H1 (cell line): ENCODE data around the gene DHRS7B. TPM values are rescaled to one million over a fixed set of nuclear protein-coding genes. Genes with fewer than 3 reads are reported as not detected.

Experiments used
- CTCF ChIA-PET: fragments of 300-600 bp; sonication (Branson Sonifier 250); formaldehyde crosslinking; loops from one replicate; lab custom pipeline; 2021; ENCODE audit not compliant: partially characterized antibody; lab: Charles Lee
- POLR2A ChIA-PET: fragments of 300-600 bp; sonication (Branson Sonifier 250); formaldehyde crosslinking; loops from one replicate; lab custom pipeline; 2021; ENCODE audit warnings: inconsistent platforms; ENCODE audit not compliant: partially characterized antibody; lab: Charles Lee
- DNase-seq, 2 experiments: peaks; one replicate each; pipeline versions ENCODE4 v3.0.0 to v3.0.0-alpha.2; 2010 to 2022; ENCODE audit warnings: low spot score in 2 of 2, low read depth in 1 of 2, mixed read lengths in 1 of 2
- FAIRE-seq: peaks from 2 replicates; lab custom pipeline; 2011; peaks lifted over from hg19 to GRCh38; lab: Jason Lieb, UNC
- H2AFZ ChIP-seq: 2 replicates; pipeline ENCODE4 v1.8.1; 2012; ENCODE audit warnings: low read length, inconsistent platforms
- H2AK5ac ChIP-seq: 2 replicates; pipeline ENCODE4 v1.6.1; 2013; ENCODE audit warnings: low read depth, low read length
- H2BK120ac ChIP-seq: replicated peaks from 2 replicates; pipeline ENCODE3; 2013; ENCODE audit warnings: low read depth, low read length, inconsistent platforms
- H2BK12ac ChIP-seq: 2 replicates; pipeline ENCODE4 v1.6.1; 2013; ENCODE audit warnings: low read depth, low read length
- H2BK15ac ChIP-seq: 2 replicates; pipeline ENCODE4 v1.6.1; 2013; ENCODE audit warnings: low read length
- H2BK20ac ChIP-seq: 2 replicates; pipeline ENCODE4 v1.6.1; 2013; ENCODE audit warnings: low read length
- H2BK5ac ChIP-seq: 2 replicates; pipeline ENCODE4 v1.6.1; 2013; ENCODE audit warnings: low read depth, low read length
- H3K14ac ChIP-seq: 2 replicates; pipeline ENCODE4 v1.6.1; 2013; ENCODE audit warnings: inconsistent platforms; ENCODE audit not compliant: insufficient read length
- H3K18ac ChIP-seq: 2 replicates; pipeline ENCODE4 v1.6.1; 2013; ENCODE audit warnings: low read length; ENCODE audit errors: extremely low read depth
- H3K23ac ChIP-seq: 2 replicates; pipeline ENCODE4 v1.6.1; 2013; ENCODE audit warnings: inconsistent platforms; ENCODE audit not compliant: insufficient read length
- H3K23me2 ChIP-seq: 2 replicates; pipeline ENCODE4 v1.6.1; 2013; ENCODE audit warnings: low read depth, low read length
- H3K27ac ChIP-seq: 2 replicates; pipeline ENCODE4 v1.6.1; 2011; ENCODE audit warnings: low read depth, low read length, inconsistent platforms
- H3K27me3 ChIP-seq, 4 experiments: replicated peaks in 1 of 4; 1 replicate in 1 of 4; 2 replicates in 3 of 4; pipeline versions ENCODE4 v1.6.1 to v1.8.1; 2011 to 2013; ENCODE audit warnings: low read length in 3 of 4, mild to moderate bottlenecking in 3 of 4, inconsistent platforms in 2 of 4, mixed read lengths in 2 of 4, moderate library complexity in 1 of 4; ENCODE audit not compliant: control insufficient read depth in 3 of 4, insufficient read depth in 3 of 4; ENCODE audit errors: extremely low read depth in 1 of 4
- H3K36me3 ChIP-seq, 4 experiments: 2 replicates each; pipeline versions ENCODE4 v1.6.1 to v1.8.1; 2011 to 2013; ENCODE audit warnings: mild to moderate bottlenecking in 4 of 4, low read length in 3 of 4, moderate library complexity in 2 of 4, control low read depth in 1 of 4, inconsistent platforms in 1 of 4; ENCODE audit not compliant: insufficient read depth in 4 of 4, control insufficient read depth in 2 of 4
- H3K4ac ChIP-seq: replicated peaks from 2 replicates; pipeline ENCODE3; 2013; ENCODE audit warnings: low read length, low read depth, mixed read lengths, inconsistent platforms; ENCODE audit not compliant: insufficient read length
- H3K4me1 ChIP-seq, 4 experiments: replicated peaks in 1 of 4; 1 replicate in 1 of 4; 2 replicates in 3 of 4; pipeline versions ENCODE4 v1.6.1 to v1.8.1; 2011 to 2013; ENCODE audit warnings: low read length in 3 of 4, inconsistent platforms in 2 of 4, mixed read lengths in 1 of 4; ENCODE audit not compliant: insufficient read depth in 4 of 4, control insufficient read depth in 3 of 4
- H3K4me2 ChIP-seq, 2 experiments: 2 replicates each; pipeline versions ENCODE4 v1.6.1 to v1.8.1; 2011 to 2013; ENCODE audit warnings: low read depth in 2 of 2, low read length in 2 of 2, control low read depth in 1 of 2, inconsistent platforms in 1 of 2, mild to moderate bottlenecking in 1 of 2; ENCODE audit not compliant: insufficient read depth in 1 of 2
- H3K4me3 ChIP-seq, 4 experiments: fragments of 200-600, 300-600 bp in 1 of 4; sonication (generic), shearing (Covaris generic), sonication (Bioruptor Twin) in 1 of 4; 2 replicates each; pipeline versions ENCODE4 v1.5.1 to v1.8.1; 2011 to 2016; ENCODE audit warnings: low read length in 4 of 4, low read depth in 3 of 4, control low read depth in 2 of 4, inconsistent platforms in 2 of 4, mild to moderate bottlenecking in 2 of 4, mixed read lengths in 1 of 4, moderate library complexity in 1 of 4; ENCODE audit not compliant: insufficient read depth in 2 of 4; ENCODE audit errors: extremely low read depth in 1 of 4
- H3K56ac ChIP-seq: replicated peaks from 2 replicates; pipeline ENCODE3; 2013; ENCODE audit warnings: low read depth, mild to moderate bottlenecking, mixed read lengths, low read length, inconsistent platforms; ENCODE audit not compliant: insufficient read length
- H3K79me1 ChIP-seq: 2 replicates; pipeline ENCODE4 v1.6.1; 2013; ENCODE audit warnings: low read depth, low read length, control low read depth
- H3K79me2 ChIP-seq, 2 experiments: 2 replicates each; pipeline versions ENCODE4 v1.6.1 to v1.8.1; 2012 to 2013; ENCODE audit warnings: low read length in 2 of 2, mild to moderate bottlenecking in 2 of 2, inconsistent platforms in 1 of 2; ENCODE audit not compliant: insufficient read depth in 2 of 2, control insufficient read depth in 1 of 2
- H3K9ac ChIP-seq, 4 experiments: replicated peaks in 1 of 4; 1 replicate in 1 of 4; 2 replicates in 3 of 4; pipeline versions ENCODE4 v1.6.1 to v1.8.1; 2011 to 2013; ENCODE audit warnings: low read depth in 3 of 4, low read length in 3 of 4, control low read depth in 2 of 4, mild to moderate bottlenecking in 2 of 4, moderate library complexity in 2 of 4, inconsistent platforms in 1 of 4; ENCODE audit errors: extremely low read depth in 1 of 4
- H3K9me3 ChIP-seq, 2 experiments: 2 replicates each; pipeline versions ENCODE4 v1.6.1 to v1.8.1; 2012 to 2013; ENCODE audit warnings: mild to moderate bottlenecking in 2 of 2, moderate library complexity in 2 of 2, control low read depth in 1 of 2, inconsistent platforms in 1 of 2, low read depth in 1 of 2, low read length in 1 of 2, mixed read lengths in 1 of 2; ENCODE audit not compliant: insufficient read depth in 2 of 2
- H4K20me1 ChIP-seq, 2 experiments: replicated peaks in 1 of 2; 2 replicates each; pipeline versions ENCODE3 to v1.8.1; 2011 to 2013; ENCODE audit warnings: inconsistent platforms in 2 of 2, low read length in 2 of 2, mild to moderate bottlenecking in 1 of 2; ENCODE audit not compliant: insufficient read depth in 2 of 2, control insufficient read depth in 1 of 2
- H4K5ac ChIP-seq: 2 replicates; pipeline ENCODE4 v1.6.1; 2013; ENCODE audit warnings: low read length, low read depth, mixed read lengths, inconsistent platforms; ENCODE audit not compliant: insufficient read length
- H4K8ac ChIP-seq: 2 replicates; pipeline ENCODE4 v1.8.0; 2013; ENCODE audit warnings: mild to moderate bottlenecking, moderate library complexity, low read length, inconsistent platforms; ENCODE audit not compliant: insufficient read depth; ENCODE audit errors: extremely low read depth
- H4K91ac ChIP-seq: replicated peaks from 2 replicates; pipeline ENCODE3; 2013; ENCODE audit warnings: low read length, mixed read lengths, inconsistent platforms; ENCODE audit not compliant: insufficient read length
- ATF2 ChIP-seq: IDR thresholded peaks from 2 replicates; pipeline ENCODE4 v1.6.1; 2012; ENCODE audit warnings: low read length, inconsistent platforms
- EZH2 ChIP-seq: fragments of 200-600 bp; sonication (generic); IDR thresholded peaks from 2 replicates; pipeline ENCODE4 v1.7.1; 2012; ENCODE audit warnings: low read depth, mild to moderate bottlenecking, moderate library complexity, low read length, inconsistent platforms; ENCODE audit not compliant: severe bottlenecking
- JUND ChIP-seq: IDR thresholded peaks from 2 replicates; pipeline ENCODE4 v1.6.1; 2011; ENCODE audit warnings: mild to moderate bottlenecking, improper control_type of control experiment, low read length
- SP1 ChIP-seq: IDR thresholded peaks from 2 replicates; pipeline ENCODE4 v1.6.1; 2011; ENCODE audit warnings: low read depth, low read length
- TAF1 ChIP-seq: IDR thresholded peaks from 2 replicates; pipeline ENCODE4 v1.6.1; 2011; ENCODE audit warnings: mild to moderate bottlenecking, low read depth, low read length
- WGBS, 2 experiments: shearing (Covaris generic) in 1 of 2; methylation state at CpG; one replicate each; pipeline versions ENCODE4 v1.1.6 to v1.1.7; 2013 to 2015; ENCODE audit warnings: low lambda C conversion rate in 2 of 2, mixed read lengths in 2 of 2, inconsistent platforms in 1 of 2, low coverage in 1 of 2, missing lambda C conversion rate in 1 of 2; ENCODE audit not compliant: insufficient replicate concordance in 2 of 2, insufficient coverage in 1 of 2, insufficient read length in 1 of 2; ENCODE audit errors: extremely low coverage in 1 of 2, missing lambda C conversion rate in 1 of 2; 5-methylcytosine and 5-hydroxymethylcytosine counted together
- polyA plus RNA-seq, 7 experiments: library from polyadenylated mRNA; depleted of rRNA in 3 of 7; stranded (reverse) in 5 of 7; unstranded in 2 of 7; fragments of >200 nt in 5 of 7; fragments of 200-250 nt in 2 of 7; gene quantifications; 1 replicate in 5 of 7; 2 replicates in 1 of 7; 4 replicates in 1 of 7; pipeline versions ENCODE4 v1.2.1 to v1.2.3, GENCODE V29; 2011 to 2013; ENCODE audit warnings: missing spikeins in 2 of 7, mixed read lengths in 2 of 7
- total RNA-seq: library from RNA; stranded (reverse); fragmentation: NEBNext Ultra II Directional; extraction: Animal tissue kit (Norgen Biotek cat#: 25700); gene quantifications from 2 replicates; pipeline ENCODE4 v1.2.1, GENCODE V29; 2021

The DHRS7B gene
- total and polyA plus RNA-seq, 2 of the 8 experiments (the other 6 are each of a cell fraction or from before 2014, with no cell fraction given), result 11.0 to 27.9 TPM

- no peak overlapping the region for H3K9ac ChIP-seq
- no peak overlapping the region for H2BK12ac ChIP-seq
- H3K79me1 ChIP-seq, result no peaks in the 10 kb centered on the region
- peak overlapping the region; percentile 32 for H3K56ac ChIP-seq
- H3K23ac ChIP-seq, result no peak overlapping the region
- no peaks in the 10 kb centered on the region for H3K27me3 ChIP-seq
- no peaks in the 10 kb centered on the region for H3K79me2 ChIP-seq
- H3K4ac ChIP-seq, result no peak overlapping the region
- H3K23me2 ChIP-seq, result peaks cover 9% of the 10 kb centered on the region; the same call in 1 of the 2 replicates
- no peaks in the 10 kb centered on the region for H3K36me3 ChIP-seq
- no peak overlapping the region for H2BK120ac ChIP-seq
- H4K5ac ChIP-seq, result no peak overlapping the region
- H2BK15ac ChIP-seq, result no peak overlapping the region
- peaks cover 3 to 12% (median 10%) of the 10 kb centered on the region in 4 experiments for H3K4me1 ChIP-seq
- peaks cover 0 to 4% of the 10 kb centered on the region in 2 experiments for H4K20me1 ChIP-seq
- H3K27ac ChIP-seq, result no peak overlapping the region
- TF ChIP-seq TAF1 (no peak), EZH2 (no peak), ATF2 (no peak), SP1 (no peak), JUND (no peak)
- WGBS, 2 experiments, result 79% methylated on average over 1 of the region's 1 CpG; no CpG with 5 or more reads in 1 of the 2 experiments
- no peak overlapping the region for H2BK20ac ChIP-seq
- ChIA-PET POLR2A (no interaction called here), CTCF (interaction anchor here (1.2 kb wide), 1 partner anchor 41 kb away, joined by 3 read pairs; no protein-coding TSS in a partner anchor)
- no peak overlapping the region for H3K4me3 ChIP-seq
- no peak overlapping the region for H3K18ac ChIP-seq
- H2AFZ ChIP-seq, result no peak overlapping the region
- no peak overlapping the region for H2BK5ac ChIP-seq
- H3K4me2 ChIP-seq, result no peak overlapping the region
- no peak for DNase-seq
- FAIRE-seq, result no peak
- H3K14ac ChIP-seq, result no peak overlapping the region
- no peak overlapping the region for H4K91ac ChIP-seq
- no peak overlapping the region; the same call in 1 of the 2 replicates for H4K8ac ChIP-seq
- H2AK5ac ChIP-seq, result no peak overlapping the region
- 0 out of 4 replicates have a peak, but pooled peaks cover 0 to 2% of the 10 kb centered on the region in 2 experiments for H3K9me3 ChIP-seq
Measured at GRCh38 chr17:21235921-21236320, 109.2 kb downstream of the DHRS7B start.
